Choroid plexus epithelial cell (primary cell): ENCODE measurements around the gene FAM81A.
"Not testable (repeated sequence)": the region's sequence is repeated elsewhere in the genome, so short reads cannot be mapped to it uniquely, and the experiment has no call there.

Experiments used
- DNase-seq: peaks from one replicate; pipeline ENCODE4 v3.0.0-alpha.2; 2010; ENCODE audit warnings: low read depth
- H3K4me3 ChIP-seq: 2 replicates; pipeline ENCODE4 v1.5.1; 2011; ENCODE audit warnings: low read depth, mild to moderate bottlenecking, control low read depth, low read length, moderate library complexity
- CTCF ChIP-seq: conservative IDR thresholded peaks from 2 replicates; pipeline ENCODE4 v1.5.1; 2011; ENCODE audit warnings: low read depth, mild to moderate bottlenecking, control low read depth, inconsistent platforms, low read length, moderate library complexity

FAM81A gene

GRCh38 chr15:59521443-59521842 lies 83.5 kb downstream of the FAM81A start:
- DNase-seq, result no peak
- no peak for TF ChIP-seq CTCF
- no peak overlapping the region for H3K4me3 ChIP-seq

- TF ChIP-seq CTCF, result no peak
- H3K4me3 ChIP-seq, result no peak overlapping the region
- DNase-seq, result no peak
Measured at GRCh38 chr15:59522988-59523461, 85.0 kb downstream of the FAM81A start.

GRCh38 chr15:59523702-59524101 lies 85.7 kb downstream of the FAM81A start:
- DNase-seq, result no peak
- no peak for TF ChIP-seq CTCF
- no peak overlapping the region for H3K4me3 ChIP-seq

GRCh38 chr15:59524331-59524731 lies 86.3 kb downstream of the FAM81A start:
- H3K4me3 ChIP-seq, result no peak overlapping the region
- DNase-seq, result no peak
- no peak for TF ChIP-seq CTCF

GRCh38 chr15:59526466-59526865 lies 88.5 kb downstream of the FAM81A start:
- not testable (repeated sequence) for H3K4me3 ChIP-seq, DNase-seq

- DNase-seq, result no peak
- no peak for TF ChIP-seq CTCF
- H3K4me3 ChIP-seq, result no peak overlapping the region
Measured at GRCh38 chr15:59528429-59528828, 90.4 kb downstream of the FAM81A start.

- no peak overlapping the region for H3K4me3 ChIP-seq
- peak; percentile 87 for DNase-seq
- TF ChIP-seq CTCF, result peak; percentile 89
Measured at GRCh38 chr15:59528961-59529402, 91.0 kb downstream of the FAM81A start.

GRCh38 chr15:59531066-59531675 lies 93.2 kb downstream of the FAM81A start:
- no peak for DNase-seq
- no peak for TF ChIP-seq CTCF
- no peak overlapping the region for H3K4me3 ChIP-seq
